H1 (cell line): Measurements from ENCODE around the gene EEIG1. TPM values are rescaled to one million over a fixed set of nuclear protein-coding genes. Genes with fewer than 3 reads are reported as not detected.

Source experiments
- CTCF ChIA-PET: fragments of 300-600 bp; sonication (Branson Sonifier 250); formaldehyde crosslinking; loops from one replicate; lab custom pipeline; 2021; ENCODE audit not compliant: partially characterized antibody; lab: Charles Lee
- POLR2A ChIA-PET: fragments of 300-600 bp; sonication (Branson Sonifier 250); formaldehyde crosslinking; loops from one replicate; lab custom pipeline; 2021; ENCODE audit warnings: inconsistent platforms; ENCODE audit not compliant: partially characterized antibody; lab: Charles Lee
- DNase-seq, 2 experiments: peaks; one replicate each; pipeline versions ENCODE4 v3.0.0 to v3.0.0-alpha.2; 2010 to 2022; ENCODE audit warnings: low spot score in 2 of 2, low read depth in 1 of 2, mixed read lengths in 1 of 2
- FAIRE-seq: peaks from 2 replicates; lab custom pipeline; 2011; peaks lifted over from hg19 to GRCh38; lab: Jason Lieb, UNC
- H2AFZ ChIP-seq: 2 replicates; pipeline ENCODE4 v1.8.1; 2012; ENCODE audit warnings: low read length, inconsistent platforms
- H2AK5ac ChIP-seq: 2 replicates; pipeline ENCODE4 v1.6.1; 2013; ENCODE audit warnings: low read depth, low read length
- H2BK120ac ChIP-seq: replicated peaks from 2 replicates; pipeline ENCODE3; 2013; ENCODE audit warnings: low read depth, low read length, inconsistent platforms
- H2BK12ac ChIP-seq: 2 replicates; pipeline ENCODE4 v1.6.1; 2013; ENCODE audit warnings: low read depth, low read length
- H2BK15ac ChIP-seq: 2 replicates; pipeline ENCODE4 v1.6.1; 2013; ENCODE audit warnings: low read length
- H2BK20ac ChIP-seq: 2 replicates; pipeline ENCODE4 v1.6.1; 2013; ENCODE audit warnings: low read length
- H2BK5ac ChIP-seq: 2 replicates; pipeline ENCODE4 v1.6.1; 2013; ENCODE audit warnings: low read depth, low read length
- H3K14ac ChIP-seq: 2 replicates; pipeline ENCODE4 v1.6.1; 2013; ENCODE audit warnings: inconsistent platforms; ENCODE audit not compliant: insufficient read length
- H3K18ac ChIP-seq: 2 replicates; pipeline ENCODE4 v1.6.1; 2013; ENCODE audit warnings: low read length; ENCODE audit errors: extremely low read depth
- H3K23ac ChIP-seq: 2 replicates; pipeline ENCODE4 v1.6.1; 2013; ENCODE audit warnings: inconsistent platforms; ENCODE audit not compliant: insufficient read length
- H3K23me2 ChIP-seq: 2 replicates; pipeline ENCODE4 v1.6.1; 2013; ENCODE audit warnings: low read depth, low read length
- H3K27ac ChIP-seq: 2 replicates; pipeline ENCODE4 v1.6.1; 2011; ENCODE audit warnings: low read depth, low read length, inconsistent platforms
- H3K27me3 ChIP-seq, 4 experiments: replicated peaks in 1 of 4; 1 replicate in 1 of 4; 2 replicates in 3 of 4; pipeline versions ENCODE4 v1.6.1 to v1.8.1; 2011 to 2013; ENCODE audit warnings: low read length in 3 of 4, mild to moderate bottlenecking in 3 of 4, inconsistent platforms in 2 of 4, mixed read lengths in 2 of 4, moderate library complexity in 1 of 4; ENCODE audit not compliant: control insufficient read depth in 3 of 4, insufficient read depth in 3 of 4; ENCODE audit errors: extremely low read depth in 1 of 4
- H3K36me3 ChIP-seq, 4 experiments: 2 replicates each; pipeline versions ENCODE4 v1.6.1 to v1.8.1; 2011 to 2013; ENCODE audit warnings: mild to moderate bottlenecking in 4 of 4, low read length in 3 of 4, moderate library complexity in 2 of 4, control low read depth in 1 of 4, inconsistent platforms in 1 of 4; ENCODE audit not compliant: insufficient read depth in 4 of 4, control insufficient read depth in 2 of 4
- H3K4ac ChIP-seq: replicated peaks from 2 replicates; pipeline ENCODE3; 2013; ENCODE audit warnings: low read length, low read depth, mixed read lengths, inconsistent platforms; ENCODE audit not compliant: insufficient read length
- H3K4me1 ChIP-seq, 4 experiments: replicated peaks in 1 of 4; 1 replicate in 1 of 4; 2 replicates in 3 of 4; pipeline versions ENCODE4 v1.6.1 to v1.8.1; 2011 to 2013; ENCODE audit warnings: low read length in 3 of 4, inconsistent platforms in 2 of 4, mixed read lengths in 1 of 4; ENCODE audit not compliant: insufficient read depth in 4 of 4, control insufficient read depth in 3 of 4
- H3K4me2 ChIP-seq, 2 experiments: 2 replicates each; pipeline versions ENCODE4 v1.6.1 to v1.8.1; 2011 to 2013; ENCODE audit warnings: low read depth in 2 of 2, low read length in 2 of 2, control low read depth in 1 of 2, inconsistent platforms in 1 of 2, mild to moderate bottlenecking in 1 of 2; ENCODE audit not compliant: insufficient read depth in 1 of 2
- H3K4me3 ChIP-seq, 4 experiments: fragments of 200-600, 300-600 bp in 1 of 4; sonication (generic), shearing (Covaris generic), sonication (Bioruptor Twin) in 1 of 4; 2 replicates each; pipeline versions ENCODE4 v1.5.1 to v1.8.1; 2011 to 2016; ENCODE audit warnings: low read length in 4 of 4, low read depth in 3 of 4, control low read depth in 2 of 4, inconsistent platforms in 2 of 4, mild to moderate bottlenecking in 2 of 4, mixed read lengths in 1 of 4, moderate library complexity in 1 of 4; ENCODE audit not compliant: insufficient read depth in 2 of 4; ENCODE audit errors: extremely low read depth in 1 of 4
- H3K56ac ChIP-seq: replicated peaks from 2 replicates; pipeline ENCODE3; 2013; ENCODE audit warnings: low read depth, mild to moderate bottlenecking, mixed read lengths, low read length, inconsistent platforms; ENCODE audit not compliant: insufficient read length
- H3K79me1 ChIP-seq: 2 replicates; pipeline ENCODE4 v1.6.1; 2013; ENCODE audit warnings: low read depth, low read length, control low read depth
- H3K79me2 ChIP-seq, 2 experiments: 2 replicates each; pipeline versions ENCODE4 v1.6.1 to v1.8.1; 2012 to 2013; ENCODE audit warnings: low read length in 2 of 2, mild to moderate bottlenecking in 2 of 2, inconsistent platforms in 1 of 2; ENCODE audit not compliant: insufficient read depth in 2 of 2, control insufficient read depth in 1 of 2
- H3K9ac ChIP-seq, 4 experiments: replicated peaks in 1 of 4; 1 replicate in 1 of 4; 2 replicates in 3 of 4; pipeline versions ENCODE4 v1.6.1 to v1.8.1; 2011 to 2013; ENCODE audit warnings: low read depth in 3 of 4, low read length in 3 of 4, control low read depth in 2 of 4, mild to moderate bottlenecking in 2 of 4, moderate library complexity in 2 of 4, inconsistent platforms in 1 of 4; ENCODE audit errors: extremely low read depth in 1 of 4
- H3K9me3 ChIP-seq, 2 experiments: 2 replicates each; pipeline versions ENCODE4 v1.6.1 to v1.8.1; 2012 to 2013; ENCODE audit warnings: mild to moderate bottlenecking in 2 of 2, moderate library complexity in 2 of 2, control low read depth in 1 of 2, inconsistent platforms in 1 of 2, low read depth in 1 of 2, low read length in 1 of 2, mixed read lengths in 1 of 2; ENCODE audit not compliant: insufficient read depth in 2 of 2
- H4K20me1 ChIP-seq, 2 experiments: replicated peaks in 1 of 2; 2 replicates each; pipeline versions ENCODE3 to v1.8.1; 2011 to 2013; ENCODE audit warnings: inconsistent platforms in 2 of 2, low read length in 2 of 2, mild to moderate bottlenecking in 1 of 2; ENCODE audit not compliant: insufficient read depth in 2 of 2, control insufficient read depth in 1 of 2
- H4K5ac ChIP-seq: 2 replicates; pipeline ENCODE4 v1.6.1; 2013; ENCODE audit warnings: low read length, low read depth, mixed read lengths, inconsistent platforms; ENCODE audit not compliant: insufficient read length
- H4K8ac ChIP-seq: 2 replicates; pipeline ENCODE4 v1.8.0; 2013; ENCODE audit warnings: mild to moderate bottlenecking, moderate library complexity, low read length, inconsistent platforms; ENCODE audit not compliant: insufficient read depth; ENCODE audit errors: extremely low read depth
- H4K91ac ChIP-seq: replicated peaks from 2 replicates; pipeline ENCODE3; 2013; ENCODE audit warnings: low read length, mixed read lengths, inconsistent platforms; ENCODE audit not compliant: insufficient read length
- BCL11A ChIP-seq, 2 experiments: IDR thresholded peaks; one replicate each; pipeline ENCODE4 v1.6.1; 2011; ENCODE audit warnings: low read depth in 2 of 2, low read length in 2 of 2, mild to moderate bottlenecking in 2 of 2
- EGR1 ChIP-seq: IDR thresholded peaks from 2 replicates; pipeline ENCODE4 v1.6.1; 2011; ENCODE audit warnings: low read depth, low read length, borderline replicate concordance
- GABPA ChIP-seq: IDR thresholded peaks from 2 replicates; pipeline ENCODE4 v1.6.1; 2011; ENCODE audit warnings: mild to moderate bottlenecking, low read length, moderate library complexity, borderline replicate concordance; ENCODE audit not compliant: insufficient read depth
- JUN ChIP-seq: IDR thresholded peaks from 2 replicates; pipeline ENCODE4 v1.6.1; 2011; ENCODE audit warnings: low read depth, mild to moderate bottlenecking, improper control_type of control experiment, low read length
- POU5F1 ChIP-seq: IDR thresholded peaks from 2 replicates; pipeline ENCODE4 v1.6.1; 2011; ENCODE audit warnings: low read depth, mild to moderate bottlenecking, low read length, moderate library complexity
- RBBP5 ChIP-seq: IDR thresholded peaks from 2 replicates; pipeline ENCODE4 v1.7.1; 2012; ENCODE audit warnings: low read depth, mild to moderate bottlenecking, inconsistent platforms, low read length, moderate library complexity, borderline replicate concordance
- WGBS, 2 experiments: shearing (Covaris generic) in 1 of 2; methylation state at CpG; one replicate each; pipeline versions ENCODE4 v1.1.6 to v1.1.7; 2013 to 2015; ENCODE audit warnings: low lambda C conversion rate in 2 of 2, mixed read lengths in 2 of 2, inconsistent platforms in 1 of 2, low coverage in 1 of 2, missing lambda C conversion rate in 1 of 2; ENCODE audit not compliant: insufficient replicate concordance in 2 of 2, insufficient coverage in 1 of 2, insufficient read length in 1 of 2; ENCODE audit errors: extremely low coverage in 1 of 2, missing lambda C conversion rate in 1 of 2; 5-methylcytosine and 5-hydroxymethylcytosine counted together
- polyA plus RNA-seq, 7 experiments: library from polyadenylated mRNA; depleted of rRNA in 3 of 7; stranded (reverse) in 5 of 7; unstranded in 2 of 7; fragments of >200 nt in 5 of 7; fragments of 200-250 nt in 2 of 7; gene quantifications; 1 replicate in 5 of 7; 2 replicates in 1 of 7; 4 replicates in 1 of 7; pipeline versions ENCODE4 v1.2.1 to v1.2.3, GENCODE V29; 2011 to 2013; ENCODE audit warnings: missing spikeins in 2 of 7, mixed read lengths in 2 of 7
- total RNA-seq: library from RNA; stranded (reverse); fragmentation: NEBNext Ultra II Directional; extraction: Animal tissue kit (Norgen Biotek cat#: 25700); gene quantifications from 2 replicates; pipeline ENCODE4 v1.2.1, GENCODE V29; 2021

Gene EEIG1
- total and polyA plus RNA-seq, 2 of the 8 experiments (the other 6 are each of a cell fraction or from before 2014, with no cell fraction given), result 29.8 to 50.8 TPM

- 94% methylated on average over 7 of the region's 9 CpGs; no CpG with 5 or more reads in 1 of the 2 experiments for WGBS, 2 experiments
- Histone ChIP-seq H4K20me1 (peaks cover 27 to 48% of the 10 kb centered on the region in 2 experiments), H3K9me3 (no peaks in the 10 kb centered on the region), H3K4me1 (peaks cover 0 to 56% (median 30%) of the 10 kb centered on the region in 4 experiments; a peak in 6 of 7 replicates), H2BK15ac (no peak overlapping the region), H3K18ac (no peak overlapping the region), H4K8ac (peak overlapping the region; percentile 58), H3K4me2 (no peak overlapping the region), H3K23me2 (no peaks in the 10 kb centered on the region), H3K9ac (no peak overlapping the region), H2AK5ac (no peak overlapping the region), H2BK5ac (no peak overlapping the region), H3K23ac (no peak overlapping the region), H3K27me3 (no peaks in the 10 kb centered on the region), H3K79me1 (peaks cover 33% of the 10 kb centered on the region), H2BK120ac (no peak overlapping the region), H2BK12ac (0 out of 2 replicates have a peak overlapping the region, but pooled peaks have one; percentile 1), H3K79me2 (peaks cover 5 to 97% of the 10 kb centered on the region in 2 experiments; a peak in 3 of 4 replicates), H2AFZ (no peak overlapping the region)
- POLR2A ChIA-PET, result interaction anchor here (1.2 kb wide), 1 partner anchor 10 kb away, joined by 5 read pairs; no protein-coding TSS in a partner anchor
- CTCF ChIA-PET, result interaction anchor here (0.6 to 1.6 kb wide), 3 partner anchors 13 to 183 kb away, joined by 3 read pairs; no protein-coding TSS in a partner anchor
- TF ChIP-seq POU5F1, result no peak
- TF ChIP-seq EGR1, result no peak
- TF ChIP-seq JUN, result no peak
- no peak for TF ChIP-seq GABPA
- no peak for TF ChIP-seq RBBP5
- TF ChIP-seq BCL11A (IDR thresholded peaks at IDR 0.05; ENCODE audit: low read depth in 2 of 2, low read length in 2 of 2), result no peak
- TF ChIP-seq, all 59 proteins: peak for 0
- Histone ChIP-seq H2BK20ac (no peak overlapping the region), H4K91ac (no peak overlapping the region), H3K36me3 (no peaks in the 10 kb centered on the region), H3K14ac (no peak overlapping the region), H3K27ac (no peak overlapping the region), H3K56ac (no peak overlapping the region), H3K4ac (no peak overlapping the region), H3K4me3 (no peak overlapping the region), H4K5ac (no peak overlapping the region)
- FAIRE-seq (no peak), DNase-seq (no peak)
Observed at GRCh38 chr9:127967151-127967809, 13.5 kb downstream of the EEIG1 start.
